Activated naive CD8-positive, alpha-beta T cell treated with anti-CD3 and anti-CD28 coated beads, Interleukin-2, amount 50 U/mL, for 24 hours (primary cell): ENCODE results near the gene FGB.

Source experiments
- ATAC-seq: fragments of 150-1000 bp; cut with Tn5 transposase; one replicate; pipeline ENCODE4 v1.10.0; 2021
- DNase-seq: peaks from one replicate; pipeline ENCODE4 v3.0.0; 2021
- H3K27ac Mint-ChIP-seq: one replicate; pipeline ENCODE4 v1.8.0; 2021; ENCODE audit warnings: mild to moderate bottlenecking, mixed read lengths
- H3K27me3 Mint-ChIP-seq: one replicate; pipeline ENCODE4 v1.8.0; 2021; ENCODE audit warnings: mixed read lengths
- H3K36me3 Mint-ChIP-seq: one replicate; pipeline ENCODE4 v1.8.0; 2021; ENCODE audit warnings: low read depth, mixed read lengths
- H3K4me1 Mint-ChIP-seq: one replicate; pipeline ENCODE4 v1.8.0; 2021; ENCODE audit warnings: mixed read lengths
- H3K4me3 Mint-ChIP-seq: one replicate; pipeline ENCODE4 v1.8.0; 2021; ENCODE audit warnings: mild to moderate bottlenecking, moderate library complexity, mixed read lengths
- H3K9me3 Mint-ChIP-seq: one replicate; pipeline ENCODE4 v1.8.0; 2021; ENCODE audit warnings: mixed read lengths

FGB gene

GRCh38 chr4:154551872-154552686 lies 10.7 kb upstream of the FGB start:
- Mint-ChIP-seq H3K36me3 (peaks cover 5% of the 10 kb centered on the region), H3K27me3 (no peaks in the 10 kb centered on the region), H3K4me3 (no peak overlapping the region), H3K4me1 (peaks cover 28% of the 10 kb centered on the region), H3K9me3 (no peaks in the 10 kb centered on the region), H3K27ac (no peak overlapping the region)
- peak; percentile 50 for ATAC-seq
- peak; percentile 67 for DNase-seq

GRCh38 chr4:154559141-154559493 lies 3.7 kb upstream of the FGB start:
- DNase-seq (no peak), ATAC-seq (no peak)
- Mint-ChIP-seq H3K36me3 (no peaks in the 10 kb centered on the region), H3K27ac (no peak overlapping the region), H3K4me3 (no peak overlapping the region), H3K4me1 (no peaks in the 10 kb centered on the region), H3K27me3 (peaks cover 8% of the 10 kb centered on the region), H3K9me3 (no peaks in the 10 kb centered on the region)

GRCh38 chr4:154559494-154560418 lies 3.1 kb upstream of the FGB start:
- H3K4me1 Mint-ChIP-seq = no peaks in the 10 kb centered on the region
- DNase-seq = no peak
- peak; percentile 52 for ATAC-seq
- no peak overlapping the region for H3K27ac Mint-ChIP-seq
- no peak overlapping the region for H3K4me3 Mint-ChIP-seq
- no peaks in the 10 kb centered on the region for H3K9me3 Mint-ChIP-seq
- H3K36me3 Mint-ChIP-seq = no peaks in the 10 kb centered on the region
- peaks cover 8% of the 10 kb centered on the region for H3K27me3 Mint-ChIP-seq

GRCh38 chr4:154560419-154560801 lies 2.4 kb upstream of the FGB start:
- Mint-ChIP-seq H3K4me1 (no peaks in the 10 kb centered on the region), H3K9me3 (no peaks in the 10 kb centered on the region), H3K4me3 (no peak overlapping the region), H3K36me3 (no peaks in the 10 kb centered on the region), H3K27ac (no peak overlapping the region), H3K27me3 (peaks cover 8% of the 10 kb centered on the region)
- no peak for ATAC-seq
- no peak for DNase-seq

- DNase-seq = no peak
- Mint-ChIP-seq H3K27ac (no peak overlapping the region), H3K36me3 (no peaks in the 10 kb centered on the region), H3K4me3 (no peak overlapping the region), H3K4me1 (no peaks in the 10 kb centered on the region), H3K9me3 (no peaks in the 10 kb centered on the region), H3K27me3 (peaks cover 8% of the 10 kb centered on the region)
- ATAC-seq = no peak
Observed at GRCh38 chr4:154560824-154561231, 2.0 kb upstream of the FGB start.

GRCh38 chr4:154564311-154564710 lies 1.5 kb downstream of the FGB start:
- no peaks in the 10 kb centered on the region for H3K4me1 Mint-ChIP-seq
- peaks cover 4% of the 10 kb centered on the region for H3K27me3 Mint-ChIP-seq
- H3K4me3 Mint-ChIP-seq = no peak overlapping the region
- no peaks in the 10 kb centered on the region for H3K36me3 Mint-ChIP-seq
- DNase-seq = no peak
- H3K9me3 Mint-ChIP-seq = no peaks in the 10 kb centered on the region
- H3K27ac Mint-ChIP-seq = no peak overlapping the region
- no peak for ATAC-seq

- H3K4me1 Mint-ChIP-seq = no peaks in the 10 kb centered on the region
- no peak overlapping the region for H3K27ac Mint-ChIP-seq
- H3K27me3 Mint-ChIP-seq = peaks cover 4% of the 10 kb centered on the region
- no peak overlapping the region for H3K4me3 Mint-ChIP-seq
- no peak for ATAC-seq
- no peak for DNase-seq
- no peaks in the 10 kb centered on the region for H3K36me3 Mint-ChIP-seq
- no peaks in the 10 kb centered on the region for H3K9me3 Mint-ChIP-seq
Observed at GRCh38 chr4:154565704-154566103, 2.9 kb downstream of the FGB start.

- DNase-seq = no peak
- Mint-ChIP-seq H3K4me3 (no peak overlapping the region), H3K27ac (no peak overlapping the region), H3K27me3 (peaks cover 6% of the 10 kb centered on the region), H3K36me3 (no peaks in the 10 kb centered on the region), H3K4me1 (no peaks in the 10 kb centered on the region), H3K9me3 (no peaks in the 10 kb centered on the region)
- ATAC-seq = no peak
Observed at GRCh38 chr4:154566639-154567204, 3.9 kb downstream of the FGB start.

- H3K27ac Mint-ChIP-seq = no peak overlapping the region
- DNase-seq = no peak
- no peaks in the 10 kb centered on the region for H3K36me3 Mint-ChIP-seq
- no peaks in the 10 kb centered on the region for H3K9me3 Mint-ChIP-seq
- no peaks in the 10 kb centered on the region for H3K4me1 Mint-ChIP-seq
- ATAC-seq = no peak
- H3K27me3 Mint-ChIP-seq = peaks cover 3% of the 10 kb centered on the region
- H3K4me3 Mint-ChIP-seq = no peak overlapping the region
Observed at GRCh38 chr4:154569028-154569427, 6.2 kb downstream of the FGB start.

GRCh38 chr4:154569584-154569983 lies 6.8 kb downstream of the FGB start:
- Mint-ChIP-seq H3K4me1 (no peaks in the 10 kb centered on the region), H3K36me3 (no peaks in the 10 kb centered on the region), H3K9me3 (no peaks in the 10 kb centered on the region), H3K4me3 (no peak overlapping the region), H3K27me3 (peaks cover 3% of the 10 kb centered on the region), H3K27ac (no peak overlapping the region)
- ATAC-seq (no peak), DNase-seq (no peak)

GRCh38 chr4:154573190-154573870 lies 10.5 kb downstream of the FGB start:
- ATAC-seq (no peak), DNase-seq (no peak)
- H3K4me1 Mint-ChIP-seq = no peaks in the 10 kb centered on the region
- H3K4me3 Mint-ChIP-seq = no peak overlapping the region
- no peaks in the 10 kb centered on the region for H3K36me3 Mint-ChIP-seq
- H3K9me3 Mint-ChIP-seq = no peaks in the 10 kb centered on the region
- H3K27ac Mint-ChIP-seq = no peak overlapping the region
- H3K27me3 Mint-ChIP-seq = peaks cover 5% of the 10 kb centered on the region

GRCh38 chr4:154574311-154574710 lies 11.5 kb downstream of the FGB start:
- Mint-ChIP-seq H3K27me3 (peaks cover 5% of the 10 kb centered on the region), H3K27ac (no peak overlapping the region), H3K4me3 (no peak overlapping the region), H3K4me1 (no peaks in the 10 kb centered on the region), H3K9me3 (no peaks in the 10 kb centered on the region), H3K36me3 (no peaks in the 10 kb centered on the region)
- DNase-seq (no peak), ATAC-seq (no peak)

- peaks cover 4% of the 10 kb centered on the region for H3K27me3 Mint-ChIP-seq
- DNase-seq (no peak), ATAC-seq (no peak)
- H3K4me1 Mint-ChIP-seq = no peaks in the 10 kb centered on the region
- no peaks in the 10 kb centered on the region for H3K9me3 Mint-ChIP-seq
- no peak overlapping the region for H3K4me3 Mint-ChIP-seq
- H3K36me3 Mint-ChIP-seq = no peaks in the 10 kb centered on the region
- no peak overlapping the region for H3K27ac Mint-ChIP-seq
Observed at GRCh38 chr4:154577324-154577723, 14.5 kb downstream of the FGB start.

GRCh38 chr4:154578919-154579318 lies 16.1 kb downstream of the FGB start:
- no peaks in the 10 kb centered on the region for H3K9me3 Mint-ChIP-seq
- peaks cover 4% of the 10 kb centered on the region for H3K27me3 Mint-ChIP-seq
- no peak overlapping the region for H3K27ac Mint-ChIP-seq
- DNase-seq (no peak), ATAC-seq (no peak)
- no peak overlapping the region for H3K4me3 Mint-ChIP-seq
- H3K4me1 Mint-ChIP-seq = no peaks in the 10 kb centered on the region
- H3K36me3 Mint-ChIP-seq = no peaks in the 10 kb centered on the region
